IPS DF 4.7 (cell line): ENCODE measurements around the gene ANTXRL.
"Not testable (repeated sequence)": the region's sequence is repeated elsewhere in the genome, so short reads cannot be mapped to it uniquely, and the experiment has no call there.

Experiments used
- DNase-seq: peaks from one replicate; pipeline ENCODE4 v3.0.0-alpha.2; 2013; ENCODE audit warnings: low spot score; ENCODE audit errors: extremely low read depth

Gene ANTXRL

GRCh38 chr10:46273506-46274477, 13.0 kb upstream of the ANTXRL start:
- DNase-seq: no peak

- DNase-seq: no peak
Observed at GRCh38 chr10:46277840-46278239, 9.0 kb upstream of the ANTXRL start.

GRCh38 chr10:46282421-46282831, 4.4 kb upstream of the ANTXRL start:
- not testable (repeated sequence) for DNase-seq

- DNase-seq: no peak
Observed at GRCh38 chr10:46282842-46283574, 3.8 kb upstream of the ANTXRL start.

GRCh38 chr10:46283580-46284285, 3.1 kb upstream of the ANTXRL start:
- DNase-seq: no peak

GRCh38 chr10:46284286-46285229, 2.2 kb upstream of the ANTXRL start:
- no peak for DNase-seq

- DNase-seq: no peak
Observed at GRCh38 chr10:46285300-46285699, 1.5 kb upstream of the ANTXRL start.

- DNase-seq: no peak
Observed at GRCh38 chr10:46285966-46286620, 704 bp upstream of the ANTXRL start.

- no peak for DNase-seq
Observed at GRCh38 chr10:46287846-46288477, 1.2 kb downstream of the ANTXRL start.

GRCh38 chr10:46288601-46289206, 1.9 kb downstream of the ANTXRL start:
- DNase-seq: no peak

- no peak for DNase-seq
Observed at GRCh38 chr10:46289209-46289810, 2.5 kb downstream of the ANTXRL start.

- no peak for DNase-seq
Observed at GRCh38 chr10:46290101-46290886, 3.5 kb downstream of the ANTXRL start.

GRCh38 chr10:46291817-46292572, 5.2 kb downstream of the ANTXRL start:
- DNase-seq: no peak

GRCh38 chr10:46292573-46293023, 5.8 kb downstream of the ANTXRL start:
- no peak for DNase-seq

GRCh38 chr10:46293228-46293627, 6.4 kb downstream of the ANTXRL start:
- no peak for DNase-seq

GRCh38 chr10:46293832-46294640, 7.2 kb downstream of the ANTXRL start:
- DNase-seq: no peak
